GM21515 (cell line): Measurements from ENCODE around the gene SSMEM1.
"Not testable (repeated sequence)": the region's sequence is repeated elsewhere in the genome, so short reads cannot be mapped to it uniquely, and the experiment has no call there.

Experiments used
- ATAC-seq: cut with Tn5 transposase; IDR thresholded peaks from one replicate; pipeline ENCODE4 v1.9.1; 2021; ENCODE audit not compliant: unreplicated experiment

SSMEM1 gene

DNA sequence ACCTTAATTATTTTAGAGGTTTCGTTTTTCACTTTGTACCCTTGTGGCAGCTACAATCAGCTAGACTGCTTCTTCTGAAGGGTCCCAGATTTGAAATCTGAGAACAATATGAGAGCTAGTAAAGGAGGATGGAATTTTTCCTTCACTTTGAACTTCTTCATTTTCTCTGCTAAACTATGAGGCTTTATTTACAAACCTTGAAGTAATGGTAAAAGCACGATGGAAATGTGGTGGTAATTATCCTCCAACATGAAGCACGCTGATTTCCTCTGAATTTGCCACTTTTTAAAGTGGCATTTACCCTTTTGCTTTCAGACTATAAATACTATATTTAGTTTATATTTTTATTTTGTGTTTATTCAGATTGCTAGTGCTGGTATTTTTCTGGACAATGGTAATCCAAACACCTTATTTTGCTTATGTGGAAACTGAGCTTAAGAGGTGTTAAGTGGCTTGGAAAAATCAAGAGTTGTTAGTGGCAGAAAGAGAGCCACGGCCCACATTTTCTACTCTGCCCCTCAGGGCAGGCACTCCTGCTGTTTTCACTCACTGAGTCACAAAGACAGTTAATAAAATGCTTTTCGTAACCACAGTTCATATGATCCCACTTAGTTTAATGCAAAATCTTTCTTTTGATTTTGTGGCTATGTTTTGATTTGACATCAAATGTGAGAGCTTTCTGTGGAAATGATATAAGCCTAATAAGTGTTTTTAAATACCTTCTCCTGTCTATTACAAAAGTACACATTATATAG, 2.7 kb downstream of the SSMEM1 start:
- no peak for ATAC-seq

DNA sequence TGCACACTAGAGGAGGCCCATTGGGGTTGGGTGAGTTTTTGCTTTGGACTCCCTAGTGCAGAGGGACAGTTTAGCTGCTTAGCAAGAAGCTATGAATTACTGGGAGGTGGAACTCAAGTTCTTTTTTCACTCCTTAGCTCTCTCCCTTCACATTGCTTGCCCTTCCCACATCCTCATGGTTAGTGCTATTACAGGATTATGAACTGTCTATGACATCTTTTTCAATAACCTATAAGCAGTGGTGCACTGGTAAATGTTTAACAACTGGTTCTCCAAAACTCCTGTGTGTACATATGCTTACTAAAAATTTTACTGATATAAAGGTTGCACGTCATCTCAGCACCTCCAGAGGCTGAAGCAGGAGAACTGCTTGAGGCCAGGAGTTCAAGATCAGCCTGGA, 6.2 kb downstream of the SSMEM1 start:
- ATAC-seq, result no peak

DNA sequence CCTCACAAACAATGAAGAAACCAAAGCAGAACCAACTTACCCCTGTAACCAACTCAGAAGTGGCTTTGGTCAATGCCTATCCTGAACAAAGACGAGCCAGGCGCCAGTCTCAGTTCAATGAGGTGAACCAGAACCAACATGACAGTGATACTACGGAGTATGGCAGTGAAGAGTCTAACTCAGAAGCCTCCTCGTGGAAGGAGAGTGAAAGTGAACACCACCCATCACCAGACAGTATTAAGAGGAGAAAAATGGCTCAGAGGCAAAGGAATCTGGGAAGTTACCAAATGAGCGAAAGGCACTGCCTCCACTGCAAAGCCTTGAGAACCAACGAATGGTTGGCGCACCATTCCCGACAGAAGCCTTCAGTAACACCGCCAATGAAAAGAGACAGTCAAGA, 8.4 kb downstream of the SSMEM1 start:
- no peak for ATAC-seq

DNA sequence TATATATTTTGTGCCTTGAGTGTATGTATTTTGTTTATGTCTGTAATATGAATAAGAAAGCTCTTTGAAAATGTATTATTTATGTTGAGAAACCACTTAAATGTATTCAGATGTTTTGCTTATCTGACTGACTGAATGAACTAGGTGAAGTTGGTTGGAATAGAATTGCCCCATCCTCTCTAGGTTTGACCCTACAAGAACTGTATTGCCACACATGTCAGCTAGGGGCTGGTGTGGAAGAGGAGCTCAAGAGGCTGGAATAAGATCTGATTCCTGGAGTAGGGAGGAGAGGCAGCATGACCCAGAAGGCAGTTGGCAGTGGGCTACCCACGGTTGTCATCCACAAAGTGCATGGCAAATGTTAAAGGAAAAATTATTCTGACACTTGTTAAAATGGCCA, 9.1 kb downstream of the SSMEM1 start:
- ATAC-seq, result no peak

DNA sequence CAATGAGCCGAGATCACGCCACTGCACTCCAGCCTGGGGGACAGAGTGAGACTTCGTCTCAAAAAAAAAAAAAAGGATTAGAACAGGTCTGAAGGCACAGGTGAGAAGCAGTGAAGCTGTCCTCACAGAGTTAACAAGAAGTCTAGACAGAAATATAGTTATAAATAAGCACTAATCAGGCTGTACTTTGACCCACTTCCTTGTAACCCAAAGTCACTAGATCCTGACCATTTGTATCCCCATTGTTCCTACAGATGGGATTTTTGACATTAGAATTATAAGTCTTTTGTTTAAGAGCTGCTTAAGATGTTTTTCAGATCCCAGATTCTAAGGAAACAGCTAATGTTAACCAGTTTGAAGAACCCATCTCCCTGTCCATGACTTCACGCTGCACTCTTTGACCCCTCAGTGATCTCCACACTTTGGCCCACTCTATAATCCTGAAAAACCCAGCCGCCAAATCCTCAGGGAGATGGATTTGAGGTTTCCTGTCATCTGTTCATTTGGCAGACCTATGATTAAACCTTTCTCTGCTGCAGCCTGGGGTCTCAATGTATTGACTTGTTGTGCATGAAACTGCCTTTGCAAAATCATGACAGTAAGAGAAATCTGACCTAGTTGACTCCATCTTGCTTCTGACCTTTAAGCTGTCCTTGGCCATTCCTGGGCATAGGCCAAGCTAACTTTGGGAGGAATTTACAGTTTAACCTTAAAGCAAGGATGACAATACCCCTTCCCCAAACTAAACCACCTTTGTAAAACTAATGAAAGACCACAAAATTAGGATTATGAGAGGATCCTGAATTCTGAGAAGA, 11.4 kb downstream of the SSMEM1 start:
- no peak for ATAC-seq

DNA sequence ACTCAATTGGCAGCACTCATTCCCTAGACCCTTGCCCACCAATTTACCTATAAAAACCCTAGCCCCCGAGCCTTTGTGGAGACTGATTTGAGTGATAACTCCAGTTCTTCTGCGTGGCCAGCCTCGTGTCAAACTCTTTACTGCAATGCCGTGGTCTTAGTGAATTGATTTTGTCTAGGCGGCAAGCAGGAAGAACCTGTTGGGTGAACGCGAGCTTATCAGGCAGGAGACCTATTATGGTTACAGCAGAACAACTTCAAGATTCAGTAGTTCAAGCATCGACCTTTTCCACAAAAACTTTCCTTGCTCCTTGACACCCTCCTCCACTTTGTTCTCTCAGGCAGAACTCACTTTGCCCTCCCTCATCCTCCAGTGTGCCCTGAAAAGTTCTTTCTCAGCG, 12.2 kb downstream of the SSMEM1 start:
- ATAC-seq, result no peak

DNA sequence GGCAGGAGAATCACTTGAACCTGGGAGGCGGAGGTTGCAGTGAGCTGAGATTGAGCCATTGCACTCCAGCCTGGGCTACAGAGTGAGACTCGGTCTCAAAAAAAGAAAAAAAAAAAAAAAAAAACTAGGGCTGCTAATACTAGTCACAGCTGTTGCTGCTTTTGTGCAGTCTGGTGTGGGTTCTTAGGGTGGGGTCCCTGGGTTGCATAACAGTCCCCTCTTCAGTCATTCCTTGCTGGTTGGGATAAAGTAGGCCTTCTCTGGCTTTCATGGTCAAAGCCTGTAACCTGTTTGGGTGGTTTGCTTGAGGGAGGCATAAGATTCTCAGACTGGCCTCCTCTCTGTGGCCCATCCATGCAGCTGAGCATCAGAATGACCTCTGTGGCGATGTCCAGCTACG, 14.1 kb downstream of the SSMEM1 start:
- ATAC-seq, result no peak

DNA sequence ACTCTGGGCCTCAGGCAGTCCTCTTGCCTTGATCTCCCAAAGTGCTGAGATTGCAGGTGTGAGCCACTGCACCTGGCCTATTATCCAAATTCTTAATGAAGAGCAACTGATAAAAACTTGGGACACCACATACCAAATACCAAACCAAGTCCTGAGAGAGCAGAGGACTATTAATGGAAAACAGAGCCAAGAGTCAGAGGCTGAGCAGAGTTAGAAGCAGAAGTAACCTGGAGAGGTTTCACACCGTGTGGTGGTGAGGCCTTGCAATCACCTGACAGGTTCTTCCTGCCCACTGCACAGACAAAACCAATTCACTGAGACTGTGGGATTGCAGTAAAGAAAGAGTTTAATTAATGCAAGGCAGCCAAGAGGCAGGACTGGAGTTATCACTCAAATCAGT, 16.0 kb downstream of the SSMEM1 start:
- ATAC-seq, result no peak

DNA sequence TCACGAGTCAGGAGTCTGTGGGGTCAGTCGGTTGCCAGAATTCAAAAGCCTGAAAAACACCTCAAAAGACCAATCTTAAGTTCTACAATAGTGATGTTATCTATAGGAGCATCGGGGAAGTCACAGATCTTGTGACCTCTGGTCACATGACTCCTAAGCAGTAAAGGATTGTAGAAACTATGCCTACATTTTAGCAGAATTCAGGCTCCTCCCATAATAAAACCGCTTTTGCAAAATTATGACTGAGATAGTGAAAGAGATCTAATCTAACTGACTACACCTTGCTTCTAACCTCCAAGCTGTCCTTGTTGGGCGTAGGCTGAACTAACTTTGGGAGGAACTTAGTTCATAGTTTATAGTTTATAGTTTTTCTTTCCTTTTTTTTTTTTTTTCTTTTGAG, 16.6 kb downstream of the SSMEM1 start:
- ATAC-seq, result no peak

DNA sequence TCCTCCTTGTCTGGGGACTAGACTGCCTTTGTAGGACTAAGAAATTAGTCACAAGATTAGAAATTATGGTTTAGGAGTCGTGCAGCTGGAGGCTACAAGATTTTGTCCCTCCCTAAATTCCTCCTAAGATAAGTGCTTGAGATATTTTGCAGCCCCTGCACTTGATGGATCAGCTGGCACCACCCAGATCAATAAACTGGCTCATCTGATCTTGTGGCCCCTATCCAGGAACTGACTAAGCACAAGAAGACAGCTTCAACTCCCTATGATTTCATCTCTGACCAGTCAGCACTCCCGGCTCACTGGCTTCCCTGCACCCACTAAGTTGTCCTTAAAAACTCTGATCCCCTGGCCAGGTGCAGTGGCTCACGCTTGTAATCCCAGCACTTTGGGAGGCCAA, 17.3 kb downstream of the SSMEM1 start:
- ATAC-seq, result not testable (repeated sequence)

DNA sequence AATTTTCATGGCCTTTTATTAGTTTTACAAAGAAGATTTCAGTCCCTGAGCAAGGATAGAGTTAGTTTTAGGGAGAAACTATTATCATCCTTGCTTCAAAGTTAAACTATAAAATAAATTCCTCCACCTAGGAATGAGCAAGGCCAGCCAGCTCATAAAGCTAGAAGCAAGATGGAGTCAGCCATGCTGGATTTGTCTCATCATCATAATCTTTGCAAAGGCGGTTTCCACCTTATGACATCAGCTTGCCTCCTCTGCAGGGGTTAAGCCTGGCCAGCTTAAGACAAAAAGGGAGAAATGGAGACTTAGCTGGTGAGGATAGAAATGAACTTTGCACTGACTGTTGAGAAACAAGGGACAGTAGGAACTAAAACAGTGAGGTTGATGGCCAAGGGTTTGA, 18.7 kb downstream of the SSMEM1 start:
- ATAC-seq, result no peak

DNA sequence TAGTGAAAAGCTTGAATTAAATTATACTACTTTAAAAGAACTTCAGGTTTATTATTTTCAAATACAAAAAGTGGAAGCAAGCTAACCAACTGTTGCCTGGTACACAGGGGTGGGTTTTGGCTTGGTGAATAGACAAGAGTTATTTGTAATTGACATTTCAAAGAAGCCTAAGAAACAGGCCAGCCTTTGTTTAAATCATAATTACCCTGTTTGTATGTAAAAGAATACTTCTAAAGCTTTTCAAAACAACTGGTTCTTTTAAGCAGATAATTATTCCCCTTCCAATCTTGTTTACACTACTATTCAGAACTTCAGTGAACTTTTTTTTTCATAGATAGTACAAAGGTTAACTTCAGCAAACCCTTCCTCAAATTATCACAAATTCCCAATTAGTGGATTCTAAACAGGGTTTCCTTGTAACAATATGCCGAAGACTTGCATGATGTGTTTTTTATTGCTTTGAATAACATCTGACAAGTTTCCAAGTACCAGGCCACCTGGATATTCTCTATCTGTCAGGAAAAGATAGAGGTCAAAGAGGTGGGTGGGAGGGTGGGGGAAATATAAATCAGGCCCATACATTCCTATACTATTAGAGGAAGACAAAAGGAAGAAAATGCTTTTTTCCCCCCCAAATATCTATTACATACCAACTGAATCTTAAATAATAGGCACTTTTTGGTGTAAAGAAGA, 20.4 kb downstream of the SSMEM1 start:
- no peak for ATAC-seq

DNA sequence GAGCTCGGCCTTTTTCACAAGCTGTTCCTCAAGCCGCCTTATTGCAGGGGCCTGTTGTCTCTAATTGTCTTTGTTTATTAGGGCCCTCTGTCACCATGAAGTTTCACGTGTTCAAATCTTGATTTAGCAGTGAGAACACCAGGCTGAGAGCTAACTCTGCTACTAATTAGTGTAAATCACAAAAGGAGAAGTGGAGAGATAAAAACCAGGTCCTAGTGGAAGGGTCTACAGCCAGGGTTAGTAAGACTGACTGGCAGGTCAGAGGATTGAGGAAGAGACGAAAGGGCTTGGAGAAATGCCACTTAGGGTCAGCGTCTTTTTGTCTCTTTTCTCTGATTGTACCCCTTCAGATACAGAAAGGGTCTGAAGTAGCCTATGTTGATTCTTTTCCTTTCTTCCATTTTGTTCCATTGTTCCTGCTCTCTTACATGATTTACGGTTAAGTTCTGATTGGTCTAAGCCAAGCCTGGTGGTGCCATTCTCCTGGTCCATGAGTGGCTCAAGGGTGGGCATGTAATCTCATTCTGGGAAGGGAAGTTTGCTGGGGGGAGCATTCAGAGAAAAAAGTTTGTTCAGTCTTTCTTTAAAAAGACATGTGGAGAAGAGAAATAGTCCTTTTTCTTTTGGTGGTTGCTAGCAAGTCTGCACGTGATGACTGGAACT, 21.3 kb downstream of the SSMEM1 start:
- ATAC-seq, result no peak

DNA sequence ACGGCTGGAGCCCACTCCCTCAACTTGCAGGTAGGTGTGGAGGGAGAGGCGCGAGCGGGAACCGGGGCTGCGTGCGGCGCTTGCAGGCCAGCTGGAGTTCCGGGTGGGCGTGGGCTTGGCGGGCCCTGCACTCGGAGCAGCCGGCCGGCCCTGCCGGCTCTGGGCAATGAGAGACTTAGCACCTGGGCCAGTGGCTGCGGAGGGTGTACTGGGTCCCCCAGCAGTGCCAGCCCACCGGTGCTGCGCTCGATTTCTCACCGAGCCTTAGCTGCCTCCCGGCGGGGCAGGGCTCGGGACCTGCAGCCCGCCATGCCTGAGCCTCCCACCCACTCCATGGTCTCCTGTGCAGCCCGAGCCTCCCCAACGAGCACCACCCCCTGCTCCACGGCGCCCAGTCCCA, 22.3 kb downstream of the SSMEM1 start:
- ATAC-seq, result not testable (repeated sequence)

DNA sequence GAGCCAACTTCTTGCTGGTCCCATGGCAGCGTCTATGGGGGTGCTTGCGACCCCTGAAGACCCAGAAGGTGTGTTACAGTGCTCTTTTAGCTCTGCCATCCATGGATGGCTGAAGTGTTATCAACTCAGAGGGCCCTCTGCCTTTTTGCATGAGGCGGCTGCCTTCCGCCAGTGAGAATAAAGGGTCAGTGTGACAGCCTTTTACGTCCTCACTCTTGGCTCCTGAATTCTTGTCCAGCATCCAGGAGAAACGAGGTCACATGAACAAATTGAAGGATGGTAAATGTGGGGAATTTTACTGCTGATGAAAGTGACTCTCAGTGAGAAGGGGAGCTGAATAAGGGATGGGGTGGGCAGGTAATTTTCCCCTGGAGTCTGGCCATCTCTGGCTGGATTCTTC, 24.1 kb downstream of the SSMEM1 start:
- no peak for ATAC-seq

DNA sequence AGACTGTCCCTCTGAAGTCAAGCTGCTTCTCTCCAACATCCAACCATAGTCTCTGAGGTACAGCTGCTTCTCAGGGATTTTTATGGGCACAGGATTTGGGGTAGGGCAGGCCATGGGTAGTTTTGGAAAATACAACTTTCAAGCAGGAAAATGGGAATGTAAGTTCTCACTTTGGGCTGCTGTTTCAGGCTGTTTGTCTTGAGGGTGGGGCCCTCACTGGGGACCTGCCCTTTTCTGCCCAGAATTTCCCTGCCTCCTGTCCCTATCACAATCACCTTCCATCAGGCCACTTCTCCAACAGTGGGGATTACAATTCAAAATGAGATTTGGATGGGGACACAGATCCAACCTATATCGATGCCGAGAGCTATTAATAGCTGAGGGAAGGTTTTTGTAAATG, 24.5 kb downstream of the SSMEM1 start:
- ATAC-seq, result no peak

DNA sequence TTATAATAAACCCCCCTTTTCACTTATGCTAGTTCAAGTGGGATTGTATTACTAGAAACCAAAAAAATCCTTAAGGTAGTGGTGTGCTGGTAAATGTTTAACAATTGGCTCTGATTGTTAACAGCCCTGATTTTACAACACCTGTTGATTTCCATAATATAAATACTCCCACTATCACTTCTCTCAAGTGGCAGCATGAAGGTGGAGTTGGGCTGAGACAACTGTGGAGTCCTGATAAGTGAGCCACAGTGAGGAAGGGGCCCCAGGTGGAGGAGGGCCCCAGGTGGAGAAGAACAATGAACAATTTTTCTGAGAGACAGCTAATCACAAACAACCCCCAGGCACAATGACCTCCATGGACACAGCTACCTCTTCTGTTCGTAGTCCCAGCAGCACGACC, 26.4 kb downstream of the SSMEM1 start:
- ATAC-seq, result no peak

DNA sequence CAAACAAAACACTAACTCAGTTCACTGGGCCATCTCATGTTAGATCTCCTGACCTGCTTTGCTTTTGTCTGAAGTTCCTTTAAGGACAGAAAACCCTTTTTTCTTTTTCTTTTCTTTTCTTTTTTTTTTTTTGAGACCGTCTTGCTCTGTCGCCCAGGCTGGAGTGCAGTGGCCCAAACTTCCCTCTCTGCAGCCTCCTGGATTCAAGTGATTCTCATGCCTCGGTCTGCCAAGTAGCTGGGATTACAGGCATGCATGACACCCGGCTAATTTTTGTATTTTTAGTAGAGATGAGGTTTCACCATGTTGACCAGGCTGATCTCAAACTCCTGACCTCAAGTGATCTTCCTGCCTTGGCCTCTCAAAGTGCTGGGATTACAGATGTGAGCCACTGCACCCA, 28.7 kb downstream of the SSMEM1 start:
- not testable (repeated sequence) for ATAC-seq

DNA sequence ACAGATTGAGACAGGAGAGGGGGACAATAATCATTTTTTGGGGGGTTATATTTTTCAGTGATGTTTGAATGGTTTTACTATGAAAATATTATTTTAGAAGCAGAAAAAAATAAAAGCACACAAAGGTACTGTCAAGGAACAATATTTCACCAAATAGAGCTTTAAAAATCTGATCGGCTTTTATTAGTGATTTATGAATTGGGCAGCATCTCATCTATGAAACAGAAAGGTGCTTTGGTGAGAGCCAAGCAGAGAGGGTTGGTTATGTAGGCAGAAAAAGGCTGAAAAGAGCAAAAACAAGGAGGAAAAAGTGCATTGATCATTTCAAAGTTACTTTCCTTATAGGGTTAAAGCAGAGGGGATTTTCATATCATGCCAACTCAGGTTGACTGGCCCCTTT, 32.6 kb downstream of the SSMEM1 start:
- ATAC-seq, result no peak

DNA sequence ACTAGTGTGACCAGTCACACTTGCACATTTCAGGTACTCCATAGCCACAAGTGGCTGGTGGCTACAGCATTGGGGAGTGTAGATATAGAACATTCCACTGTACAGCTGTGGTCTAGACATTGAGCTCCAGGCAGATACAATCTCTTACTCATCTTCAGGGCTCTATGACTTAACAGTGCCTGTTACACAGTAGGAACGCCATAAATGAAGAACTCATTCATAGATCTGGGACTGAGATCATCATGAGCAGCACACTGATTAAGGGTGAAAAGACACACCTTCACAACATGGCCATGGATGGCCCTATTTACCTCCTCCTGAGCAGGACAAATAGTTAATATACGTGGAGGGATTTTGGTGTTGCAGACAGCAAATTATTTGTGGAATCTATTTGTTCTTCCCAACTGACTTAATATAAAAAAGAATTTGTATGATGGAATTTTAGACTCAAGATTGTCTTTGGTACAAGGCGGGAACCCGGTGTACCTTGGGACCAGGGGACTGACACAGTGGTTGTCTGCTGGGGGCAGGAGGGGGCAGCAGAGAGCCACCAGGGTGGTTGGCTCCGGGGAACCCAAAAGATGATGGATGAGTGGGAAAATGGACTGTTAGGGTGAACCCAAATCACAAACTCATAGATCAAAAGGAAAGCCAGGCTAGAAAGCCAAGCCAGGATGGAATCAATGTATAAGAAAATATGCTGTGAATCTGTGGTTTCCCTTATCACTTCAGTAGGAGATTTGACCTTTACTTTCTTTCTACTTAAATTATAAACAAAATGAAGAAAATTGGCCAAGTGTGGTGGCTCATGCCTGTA, 34.7 kb downstream of the SSMEM1 start:
- ATAC-seq, result peak; percentile 59

DNA sequence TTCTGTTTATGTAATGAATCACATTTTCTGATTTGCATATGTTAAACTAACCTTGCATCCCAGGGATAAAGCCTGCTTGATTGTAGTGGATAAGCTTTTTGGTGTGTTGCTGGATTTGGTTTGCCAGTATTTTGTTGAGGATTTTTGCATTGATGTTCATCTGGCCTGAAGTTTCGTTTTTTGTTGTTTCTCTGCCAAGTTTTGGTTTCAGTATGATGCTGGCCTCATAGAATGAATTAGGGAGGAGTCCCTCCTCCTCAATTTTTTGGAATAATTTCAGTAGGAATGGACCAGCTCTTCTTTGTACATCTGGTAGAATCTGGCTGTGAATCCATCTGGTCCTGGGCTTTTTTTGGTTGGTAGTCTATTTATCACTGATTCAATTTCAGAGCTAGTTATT, 35.8 kb downstream of the SSMEM1 start:
- ATAC-seq, result not testable (repeated sequence)
